Activated T-cell treated with anti-CD3 and anti-CD28 coated beads, Interleukin-2, amount 50 U/mL, for 1 hour (primary cell): ENCODE results near the gene CRTC3.
"Not testable (repeated sequence)": the region's sequence is repeated elsewhere in the genome, so short reads cannot be mapped to it uniquely, and the experiment has no call there.

Experiments used
- DNase-seq: peaks from one replicate; pipeline ENCODE4 v3.0.0-alpha.2; 2020

The CRTC3 gene

GRCh38 chr15:90683371-90683770, 153.6 kb downstream of the CRTC3 start:
- DNase-seq = no peak

GRCh38 chr15:90683876-90684275, 154.2 kb downstream of the CRTC3 start:
- DNase-seq = no peak

GRCh38 chr15:90684281-90684680, 154.6 kb downstream of the CRTC3 start:
- DNase-seq = no peak

- DNase-seq = no peak
Observed at GRCh38 chr15:90685591-90686434, 156.1 kb downstream of the CRTC3 start.

GRCh38 chr15:90686435-90687218, 156.9 kb downstream of the CRTC3 start:
- no peak for DNase-seq

GRCh38 chr15:90689326-90689961, 159.7 kb downstream of the CRTC3 start:
- not testable (repeated sequence) for DNase-seq

- DNase-seq = no peak
Observed at GRCh38 chr15:90690585-90690984, 160.9 kb downstream of the CRTC3 start.

- no peak for DNase-seq
Observed at GRCh38 chr15:90691369-90691768, 161.6 kb downstream of the CRTC3 start.

- DNase-seq = no peak
Observed at GRCh38 chr15:90691982-90692773, 162.5 kb downstream of the CRTC3 start.
